Peyer's patch (tissue), 4 donors: ENCODE measurements around the gene ZSCAN30.

ENCODE experiments used
- POLR2A ChIP-seq, 2 donors: fragments of 450-650 bp; IDR thresholded peaks; one replicate each; pipeline ENCODE4 v1.5.1; 2017; ENCODE audit warnings: antibody characterized with exemption in 2 of 2, mild to moderate bottlenecking in 2 of 2, moderate library complexity in 2 of 2
- TF ChIP-seq, protein P1 (sequence below), 6 experiments: fragments of 450-650 bp in 4 of 6; fragments of 200-600 bp in 2 of 6; sonication (generic) in 1 of 6; IDR thresholded peaks; one replicate each; pipeline ENCODE4 v1.5.1; 2017 to 2019; ENCODE audit warnings: antibody characterized with exemption in 6 of 6, mild to moderate bottlenecking in 3 of 6, moderate library complexity in 1 of 6

- no peak for TF ChIP-seq POLR2A (IDR thresholded peaks at IDR 0.05)
- TF ChIP-seq, protein P1, sequence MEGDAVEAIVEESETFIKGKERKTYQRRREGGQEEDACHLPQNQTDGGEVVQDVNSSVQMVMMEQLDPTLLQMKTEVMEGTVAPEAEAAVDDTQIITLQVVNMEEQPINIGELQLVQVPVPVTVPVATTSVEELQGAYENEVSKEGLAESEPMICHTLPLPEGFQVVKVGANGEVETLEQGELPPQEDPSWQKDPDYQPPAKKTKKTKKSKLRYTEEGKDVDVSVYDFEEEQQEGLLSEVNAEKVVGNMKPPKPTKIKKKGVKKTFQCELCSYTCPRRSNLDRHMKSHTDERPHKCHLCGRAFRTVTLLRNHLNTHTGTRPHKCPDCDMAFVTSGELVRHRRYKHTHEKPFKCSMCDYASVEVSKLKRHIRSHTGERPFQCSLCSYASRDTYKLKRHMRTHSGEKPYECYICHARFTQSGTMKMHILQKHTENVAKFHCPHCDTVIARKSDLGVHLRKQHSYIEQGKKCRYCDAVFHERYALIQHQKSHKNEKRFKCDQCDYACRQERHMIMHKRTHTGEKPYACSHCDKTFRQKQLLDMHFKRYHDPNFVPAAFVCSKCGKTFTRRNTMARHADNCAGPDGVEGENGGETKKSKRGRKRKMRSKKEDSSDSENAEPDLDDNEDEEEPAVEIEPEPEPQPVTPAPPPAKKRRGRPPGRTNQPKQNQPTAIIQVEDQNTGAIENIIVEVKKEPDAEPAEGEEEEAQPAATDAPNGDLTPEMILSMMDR (IDR thresholded peaks at IDR 0.05), result no peak
These were observed 47.3 kb upstream of the ZSCAN30 start for GRCh38 chr18:35337286-35337685.
